Fibroblast of mammary gland (primary cell): Measurements from ENCODE around the gene RIPOR2.

Experiments used
- DNase-seq: peaks from one replicate; pipeline ENCODE4 v3.0.0-alpha.2; 2010; ENCODE audit warnings: low read depth
- H3K4me3 ChIP-seq: 2 replicates; pipeline ENCODE4 v1.5.1; 2011; ENCODE audit warnings: low read depth, mild to moderate bottlenecking, low read length, moderate library complexity; ENCODE audit not compliant: control insufficient read depth
- TF ChIP-seq, protein P1 (sequence below): conservative IDR thresholded peaks from 2 replicates; pipeline ENCODE4 v1.5.1; 2011; ENCODE audit warnings: low read depth, low read length, inconsistent platforms; ENCODE audit not compliant: control insufficient read depth, insufficient read depth

The RIPOR2 gene

DNA sequence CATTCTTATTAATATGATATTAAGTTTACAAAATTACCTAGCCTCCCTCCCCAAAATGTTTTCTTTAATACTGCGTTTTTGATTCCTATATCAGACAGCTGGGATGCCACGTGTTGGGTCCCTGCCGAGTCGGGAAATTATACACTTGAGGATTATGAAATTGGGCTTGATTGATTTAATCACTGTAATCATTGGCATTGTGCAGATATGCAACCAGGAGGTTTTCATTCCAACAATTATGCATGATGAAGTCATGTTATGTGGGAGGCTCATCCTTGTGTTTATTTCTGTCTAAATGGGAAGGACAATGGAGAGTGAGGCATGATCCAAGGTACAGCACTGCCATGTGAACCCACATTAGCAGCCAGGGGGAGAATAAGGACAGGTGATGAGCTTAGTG, 30.6 kb upstream of the RIPOR2 start:
- H3K4me3 ChIP-seq, result no peak overlapping the region
- TF ChIP-seq, protein P1, sequence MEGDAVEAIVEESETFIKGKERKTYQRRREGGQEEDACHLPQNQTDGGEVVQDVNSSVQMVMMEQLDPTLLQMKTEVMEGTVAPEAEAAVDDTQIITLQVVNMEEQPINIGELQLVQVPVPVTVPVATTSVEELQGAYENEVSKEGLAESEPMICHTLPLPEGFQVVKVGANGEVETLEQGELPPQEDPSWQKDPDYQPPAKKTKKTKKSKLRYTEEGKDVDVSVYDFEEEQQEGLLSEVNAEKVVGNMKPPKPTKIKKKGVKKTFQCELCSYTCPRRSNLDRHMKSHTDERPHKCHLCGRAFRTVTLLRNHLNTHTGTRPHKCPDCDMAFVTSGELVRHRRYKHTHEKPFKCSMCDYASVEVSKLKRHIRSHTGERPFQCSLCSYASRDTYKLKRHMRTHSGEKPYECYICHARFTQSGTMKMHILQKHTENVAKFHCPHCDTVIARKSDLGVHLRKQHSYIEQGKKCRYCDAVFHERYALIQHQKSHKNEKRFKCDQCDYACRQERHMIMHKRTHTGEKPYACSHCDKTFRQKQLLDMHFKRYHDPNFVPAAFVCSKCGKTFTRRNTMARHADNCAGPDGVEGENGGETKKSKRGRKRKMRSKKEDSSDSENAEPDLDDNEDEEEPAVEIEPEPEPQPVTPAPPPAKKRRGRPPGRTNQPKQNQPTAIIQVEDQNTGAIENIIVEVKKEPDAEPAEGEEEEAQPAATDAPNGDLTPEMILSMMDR, result no peak
- DNase-seq, result peak; percentile 11

DNA sequence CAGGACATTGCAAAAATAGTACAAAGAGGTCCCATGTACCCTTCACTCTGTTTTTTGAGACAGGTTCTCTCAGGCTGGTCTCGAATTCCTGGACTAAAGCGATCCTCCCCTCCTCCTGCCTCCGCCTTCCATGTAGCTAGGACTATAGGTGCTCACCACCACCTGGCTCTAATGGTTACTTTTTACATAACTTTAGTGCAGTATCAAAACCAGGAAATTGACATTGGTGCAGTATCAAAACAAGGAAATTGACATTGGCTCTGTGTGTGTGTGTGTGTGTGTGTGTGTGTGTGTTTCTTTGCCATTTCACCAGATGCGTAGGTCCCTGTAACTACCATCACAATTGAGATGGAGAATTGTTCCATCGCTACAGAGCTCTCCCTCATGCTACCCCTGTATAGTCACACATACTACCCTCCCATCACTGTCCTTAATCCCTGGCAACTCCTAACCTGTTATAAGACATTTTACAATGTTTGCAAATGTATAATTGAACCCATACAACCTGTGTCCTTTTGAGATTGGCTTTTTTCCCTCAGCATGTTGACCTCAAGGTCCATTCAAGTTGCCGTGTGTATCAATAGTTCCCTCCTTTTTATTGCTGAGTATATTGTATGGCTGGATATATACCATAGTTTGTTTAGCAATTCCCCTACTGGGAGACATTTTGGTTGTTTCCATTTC, 28.3 kb upstream of the RIPOR2 start:
- no peak overlapping the region for H3K4me3 ChIP-seq
- TF ChIP-seq, protein P1, result no peak
- DNase-seq, result no peak

DNA sequence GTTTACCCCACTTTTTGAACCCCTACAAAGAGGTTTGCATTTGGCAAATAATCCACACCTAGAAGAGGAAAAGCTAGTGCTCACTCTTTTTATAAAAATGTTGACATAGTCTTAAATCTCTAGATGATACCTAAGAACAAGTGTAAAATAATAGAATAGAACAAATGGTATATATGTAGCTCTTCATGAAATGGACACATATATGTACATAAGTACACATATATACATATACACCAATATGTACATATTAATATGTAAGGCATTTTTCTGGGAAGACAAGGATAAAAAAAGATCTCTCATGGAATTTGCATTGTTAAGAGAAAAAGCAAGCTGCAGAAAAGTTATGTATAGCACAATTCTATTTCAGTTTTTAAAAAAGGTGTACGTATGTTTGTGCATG, 27.6 kb upstream of the RIPOR2 start:
- TF ChIP-seq, protein P1, result no peak
- no peak overlapping the region for H3K4me3 ChIP-seq
- no peak for DNase-seq

DNA sequence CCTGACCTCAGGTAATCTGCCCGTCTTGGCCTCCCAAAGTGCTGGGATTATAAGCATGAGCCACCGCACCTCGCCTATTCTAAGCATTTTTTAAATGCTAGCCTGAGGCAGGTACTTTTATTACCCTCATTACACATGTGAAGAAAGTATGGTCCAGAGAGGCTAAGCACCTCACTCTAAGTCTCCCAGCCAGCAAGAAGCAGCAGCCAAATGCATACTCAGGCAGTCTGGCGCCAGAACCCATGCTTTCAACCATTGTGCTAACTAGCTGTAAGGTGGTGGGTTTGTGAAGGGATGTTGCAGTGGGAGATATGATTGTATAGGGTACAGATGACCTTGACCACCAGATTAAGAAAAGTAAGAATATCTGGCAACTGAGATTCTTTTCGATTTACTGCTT, 26.1 kb upstream of the RIPOR2 start:
- TF ChIP-seq, protein P1, result no peak
- DNase-seq, result no peak
- no peak overlapping the region for H3K4me3 ChIP-seq

DNA sequence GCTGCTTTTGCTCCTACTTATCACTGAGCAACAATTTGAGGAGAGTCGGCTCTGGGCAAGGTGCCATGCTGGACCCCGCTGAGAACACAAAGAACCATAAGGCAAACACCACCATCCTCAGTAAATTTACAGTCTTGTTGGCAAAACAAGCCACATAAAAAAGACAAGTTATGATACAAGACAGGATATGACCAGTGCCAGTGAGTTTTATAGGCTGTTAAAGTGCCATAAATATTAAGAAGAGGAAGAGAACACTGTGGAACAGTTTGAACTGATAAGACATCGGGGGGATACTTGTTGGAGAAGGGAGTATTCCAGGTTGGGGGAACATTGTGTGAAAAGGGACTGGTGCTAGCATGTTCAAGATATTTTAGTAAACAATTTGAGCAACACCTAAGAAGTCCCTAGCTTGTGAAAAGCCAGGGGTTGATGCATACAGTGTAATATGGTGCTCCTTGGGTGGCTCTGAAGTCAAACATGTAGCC, 25.3 kb upstream of the RIPOR2 start:
- H3K4me3 ChIP-seq, result no peak overlapping the region
- no peak for DNase-seq
- TF ChIP-seq, protein P1, result no peak

DNA sequence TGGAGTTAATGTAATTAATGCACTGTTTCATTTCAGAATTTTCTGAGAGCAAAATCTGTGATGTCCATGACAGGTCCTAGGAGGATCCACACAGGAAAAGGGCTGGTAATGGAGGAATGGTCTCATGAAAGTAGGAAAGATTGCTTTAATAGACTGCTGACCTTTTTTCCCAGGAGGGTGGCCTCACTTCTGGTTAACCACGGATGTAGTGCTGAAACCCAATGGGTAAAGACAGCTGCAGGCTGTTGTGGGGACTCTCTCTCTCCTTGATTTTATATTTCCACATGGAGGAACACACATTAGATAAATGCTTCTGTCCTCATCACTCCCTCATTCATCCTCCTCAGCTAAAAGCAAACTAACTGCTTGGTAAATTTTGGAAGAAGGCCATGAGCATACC, 23.6 kb upstream of the RIPOR2 start:
- TF ChIP-seq, protein P1, result no peak
- DNase-seq, result no peak
- no peak overlapping the region for H3K4me3 ChIP-seq
